ENCODE measurements around the gene INPP5A.

The INPP5A gene

GRCh38 chr10:132684164-132684891 lies 146.7 kb downstream of the INPP5A start:
- no peak for DNase-seq

DNA sequence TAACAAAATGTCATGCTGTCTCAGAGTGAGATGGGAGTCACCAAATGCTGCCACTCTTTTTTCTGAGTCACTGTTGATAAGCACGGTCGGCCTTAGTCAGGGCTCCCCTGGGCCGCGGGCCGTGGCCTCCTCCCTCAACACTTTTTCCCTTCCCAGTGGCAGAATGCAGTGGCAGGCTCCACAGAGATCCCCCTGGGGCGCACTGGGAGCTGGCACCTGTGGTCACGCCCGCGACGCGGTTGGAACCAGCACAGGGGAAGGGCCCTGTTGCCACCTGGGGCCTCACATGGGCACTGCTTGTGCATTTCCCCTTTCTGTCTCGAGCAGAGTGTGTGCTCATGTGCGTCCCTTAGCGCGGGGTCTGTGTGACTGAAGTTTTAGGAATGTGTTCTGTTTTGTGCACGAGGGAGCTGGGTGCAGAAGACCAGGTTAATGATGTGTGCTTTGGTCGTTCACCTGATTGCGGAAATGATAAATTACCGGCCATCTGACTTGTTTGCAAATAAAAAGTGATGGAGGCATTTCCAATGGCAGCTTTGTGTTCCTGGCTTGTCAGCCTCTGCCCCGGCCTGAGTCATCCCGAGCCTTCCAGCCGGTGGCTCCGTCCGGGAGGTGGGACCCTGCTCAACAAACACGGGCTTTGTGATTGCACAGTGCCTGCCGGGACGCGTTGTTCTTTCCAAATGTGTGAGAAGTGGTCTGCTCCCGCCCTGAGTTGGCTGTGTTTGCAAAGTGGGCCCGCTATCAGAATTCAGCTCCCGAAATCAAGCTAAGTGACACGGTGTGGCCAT lies 147.7 kb downstream of the INPP5A start:
- no peak for DNase-seq

GRCh38 chr10:132685921-132686680 lies 148.5 kb downstream of the INPP5A start:
- DNase-seq: no peak

DNA sequence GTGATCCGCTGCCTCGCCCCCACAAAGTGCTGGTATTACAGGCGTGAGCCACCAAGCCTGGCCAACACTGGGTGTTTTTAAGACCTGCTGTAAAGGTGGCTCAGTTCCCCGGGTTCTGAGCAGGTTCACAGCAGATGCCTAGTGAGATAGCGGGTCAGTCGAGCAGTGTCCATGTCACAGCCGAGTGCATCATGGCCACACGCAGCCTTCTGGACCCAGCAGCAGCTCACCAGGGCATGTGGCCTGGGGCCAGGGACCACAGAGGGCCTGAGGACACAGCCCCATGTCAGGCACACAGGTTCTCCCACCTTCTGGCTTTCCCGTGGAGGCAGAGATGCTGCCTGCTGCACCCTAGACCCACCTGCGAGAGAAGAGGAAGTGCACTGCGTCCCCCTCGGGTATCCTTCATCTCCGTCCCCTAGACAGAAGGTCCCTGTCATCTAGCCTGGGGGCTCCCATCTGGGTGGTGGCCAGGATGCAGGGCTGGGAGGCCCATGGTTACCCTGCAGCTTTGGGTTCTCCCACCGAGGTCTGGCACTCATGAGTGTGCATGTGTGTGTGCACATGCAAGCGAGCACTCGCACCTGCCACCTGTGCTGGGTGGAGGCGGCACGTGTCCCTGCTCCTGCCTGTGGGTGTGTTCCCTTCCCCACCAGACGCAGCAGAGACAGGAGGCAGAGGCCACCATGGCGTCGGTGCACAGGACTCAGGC lies 149.8 kb downstream of the INPP5A start:
- DNase-seq: no peak

DNA sequence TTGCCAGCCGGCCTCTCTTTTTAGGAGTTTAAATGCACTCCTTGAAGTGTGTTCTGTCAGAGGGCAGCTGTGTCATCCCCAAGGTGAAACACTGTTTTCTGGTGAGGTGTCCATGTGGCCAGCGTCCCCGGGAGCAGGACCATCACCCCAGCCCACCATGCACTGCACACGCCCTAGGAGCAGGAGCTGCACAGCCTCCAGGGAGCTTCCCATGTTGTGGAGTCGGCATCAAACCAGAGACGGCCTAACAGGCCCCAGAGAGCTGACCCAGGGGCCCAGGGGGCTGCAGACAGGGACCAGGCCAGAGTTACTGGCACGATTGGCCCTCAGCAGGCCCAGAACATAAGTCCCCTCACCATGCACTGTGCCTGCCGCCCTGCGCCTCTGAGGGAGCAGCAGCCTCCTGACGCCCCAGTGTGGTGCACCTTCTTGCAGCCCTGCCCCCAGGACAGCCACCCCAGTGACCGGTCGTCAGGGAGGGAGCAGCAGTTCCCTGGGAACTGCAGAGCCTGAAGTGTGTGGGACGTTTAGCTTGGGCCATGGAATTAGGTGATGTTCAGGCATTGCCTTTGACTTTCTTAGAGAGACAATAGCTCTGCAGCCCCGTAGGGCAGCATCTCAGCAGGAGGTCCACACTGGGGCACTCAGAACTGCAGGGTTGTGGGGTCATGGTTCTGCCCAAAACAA lies 150.4 kb downstream of the INPP5A start:
- no peak for DNase-seq

DNA sequence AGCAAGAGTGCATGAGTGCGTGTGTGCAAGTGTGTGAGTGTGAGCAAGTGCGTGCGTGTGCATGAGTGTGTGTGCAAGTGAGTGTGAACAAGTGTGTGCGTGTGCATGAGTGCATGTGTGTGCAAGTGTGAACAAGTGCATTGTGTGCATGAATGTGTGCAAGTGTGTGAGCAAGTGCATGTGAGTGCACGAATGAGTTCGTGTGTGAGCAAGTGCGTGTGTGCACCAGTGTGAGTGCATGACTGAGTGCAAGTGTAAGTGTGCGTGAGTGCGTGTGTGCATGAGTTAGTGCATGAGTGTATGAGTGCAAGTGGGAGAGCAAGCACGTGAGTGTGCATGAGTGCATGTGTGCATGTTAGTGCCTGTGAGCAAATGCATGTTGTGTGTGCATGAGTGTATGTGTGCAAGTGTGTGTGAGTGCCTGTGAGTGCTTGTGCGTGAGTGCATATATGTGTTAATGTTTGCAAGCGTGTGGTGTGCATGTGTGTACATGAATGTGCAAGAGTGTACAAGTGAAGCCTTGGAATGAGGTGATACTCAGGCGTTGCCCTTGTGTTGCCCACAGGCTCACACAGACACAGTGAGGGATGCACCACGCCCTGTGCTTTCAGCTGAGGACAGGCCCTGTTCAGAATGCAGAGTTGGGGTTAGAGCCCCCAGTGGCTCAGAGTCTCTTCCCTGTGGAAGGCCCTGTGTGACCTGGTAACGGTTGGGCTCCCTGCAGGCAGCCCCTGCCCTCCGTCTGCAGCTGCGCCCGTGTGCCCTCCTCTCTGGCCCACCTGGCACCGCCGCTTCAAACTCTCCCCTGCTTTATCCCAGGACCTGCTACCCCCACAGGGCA lies 151.2 kb downstream of the INPP5A start:
- DNase-seq: no peak

DNA sequence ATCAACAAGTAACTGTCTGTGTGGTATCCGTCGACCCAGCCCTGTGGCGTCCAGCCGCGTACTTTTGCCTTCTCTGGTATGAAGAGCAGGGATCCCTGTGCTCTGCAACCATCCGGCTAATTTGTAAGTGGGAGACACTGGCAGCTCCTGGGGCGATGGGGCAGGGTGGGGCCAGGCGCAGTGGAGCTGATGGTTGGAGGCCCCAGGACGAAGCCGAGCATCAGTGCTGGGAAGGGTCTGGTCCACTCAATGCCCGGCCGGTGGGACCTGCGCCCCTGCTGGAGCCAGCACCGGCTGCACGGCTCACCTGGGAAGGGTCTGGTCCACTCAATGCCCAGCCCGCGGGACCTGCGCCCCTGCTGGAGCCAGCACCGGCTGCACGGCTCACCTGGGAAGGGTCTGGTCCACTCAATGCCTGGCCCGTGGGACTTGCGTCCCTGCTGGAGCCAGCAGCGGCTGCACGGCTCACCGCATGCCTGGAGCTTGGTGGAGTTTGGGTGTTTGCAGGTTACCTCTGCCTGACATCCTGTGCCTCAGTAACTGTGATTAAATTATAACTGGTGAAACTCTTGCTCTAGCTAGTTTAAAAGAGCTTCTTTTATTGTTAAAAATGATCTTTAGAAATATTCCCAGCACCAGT lies 152.3 kb downstream of the INPP5A start:
- no peak for DNase-seq

- no peak for DNase-seq
Observed at GRCh38 chr10:132690401-132690800, 152.8 kb downstream of the INPP5A start.

DNA sequence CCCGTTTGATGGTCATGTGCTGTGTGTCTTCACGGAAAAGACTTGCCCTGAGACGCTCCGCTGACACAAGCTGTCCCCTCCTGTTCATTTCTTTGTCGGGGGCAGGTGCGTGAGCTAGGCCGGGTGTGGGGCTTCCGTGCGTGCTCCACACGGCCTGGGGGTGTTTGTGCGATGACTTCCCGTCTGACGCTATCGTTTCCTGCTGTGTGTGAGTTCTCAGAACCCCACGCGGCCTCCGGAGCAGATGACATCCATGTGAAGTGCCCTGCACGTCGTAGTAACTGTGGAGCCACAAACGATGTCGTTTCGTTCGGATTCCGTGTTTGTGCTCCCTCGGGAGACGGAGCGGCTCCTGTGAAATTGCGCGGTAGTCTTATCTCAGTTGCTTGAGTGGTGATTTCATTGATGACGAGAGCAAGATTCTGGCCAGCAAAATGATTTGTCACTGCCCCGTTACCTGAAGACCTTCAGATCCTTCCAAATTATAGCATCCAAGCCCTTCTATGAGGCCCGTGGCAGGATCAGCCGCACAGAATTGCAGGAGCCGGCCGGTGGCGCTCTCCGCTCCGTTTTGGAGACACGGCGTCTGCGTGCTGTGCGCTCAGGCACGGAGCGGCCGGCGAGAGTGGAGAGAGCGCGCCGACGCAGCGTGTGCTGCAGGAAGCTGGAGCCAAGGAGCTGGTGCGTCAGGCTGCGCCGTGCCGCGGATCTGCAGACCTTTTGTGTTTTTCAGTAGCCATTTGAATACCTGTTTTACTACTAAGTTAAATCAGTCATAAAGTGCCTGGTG lies 153.4 kb downstream of the INPP5A start:
- no peak for DNase-seq

GRCh38 chr10:132691711-132692153 lies 154.1 kb downstream of the INPP5A start:
- DNase-seq: no peak

DNA sequence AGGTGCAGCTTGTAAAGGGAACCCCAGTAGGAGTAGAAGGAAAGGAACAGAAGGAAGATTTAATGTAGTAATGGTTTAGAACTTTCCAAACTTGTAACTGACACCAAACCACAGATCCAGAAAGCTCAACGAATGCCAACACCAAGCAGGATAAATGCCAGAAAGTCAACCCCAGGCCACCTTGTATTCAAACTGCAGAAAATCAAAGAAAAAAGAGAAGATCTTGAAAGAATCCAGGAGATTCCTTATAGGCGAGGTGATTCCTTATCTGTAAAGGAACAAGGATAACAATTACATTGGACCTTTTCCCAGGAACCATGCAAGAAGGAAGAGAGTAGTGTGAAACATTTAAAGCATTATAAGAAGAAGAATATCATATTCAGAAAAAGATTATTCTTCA lies 154.7 kb downstream of the INPP5A start:
- DNase-seq: no peak

DNA sequence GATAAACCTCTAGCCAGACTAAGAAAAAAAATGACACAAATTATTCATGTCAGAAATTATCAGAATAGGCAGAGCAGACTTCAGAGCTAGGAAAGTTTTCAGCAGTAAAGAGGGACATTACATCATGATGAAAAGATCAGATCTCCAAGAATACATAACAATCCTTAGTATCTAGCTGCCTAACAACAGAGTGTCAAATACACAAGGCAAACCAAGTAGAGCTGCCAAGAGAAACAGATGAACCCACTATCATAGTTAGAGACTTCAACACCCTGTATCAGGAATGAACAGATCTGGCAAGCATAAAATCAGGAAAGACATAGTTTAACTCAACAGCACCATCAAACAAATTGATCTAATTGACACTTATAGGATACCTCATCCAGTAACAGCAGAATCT lies 156.1 kb downstream of the INPP5A start:
- no peak for DNase-seq

DNA sequence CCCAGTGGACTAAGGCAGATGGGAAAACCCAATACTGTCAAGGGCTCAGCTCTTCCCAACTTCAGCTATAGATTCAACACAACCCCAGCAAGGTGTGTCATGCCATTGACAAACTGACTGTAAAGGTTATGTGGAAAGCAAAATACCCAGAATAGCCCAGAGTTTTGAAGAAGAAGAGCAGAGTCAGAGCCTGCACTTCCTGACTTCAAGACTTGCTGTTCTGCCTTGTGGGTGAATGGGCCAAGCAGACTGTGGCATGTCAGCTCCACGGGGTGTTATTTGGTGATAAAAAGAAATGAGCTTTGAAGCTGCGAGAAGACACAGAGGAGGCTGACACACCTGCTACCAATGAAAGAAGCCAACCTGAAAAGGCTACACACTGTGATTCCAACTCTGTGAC lies 158.6 kb downstream of the INPP5A start:
- DNase-seq: no peak

DNA sequence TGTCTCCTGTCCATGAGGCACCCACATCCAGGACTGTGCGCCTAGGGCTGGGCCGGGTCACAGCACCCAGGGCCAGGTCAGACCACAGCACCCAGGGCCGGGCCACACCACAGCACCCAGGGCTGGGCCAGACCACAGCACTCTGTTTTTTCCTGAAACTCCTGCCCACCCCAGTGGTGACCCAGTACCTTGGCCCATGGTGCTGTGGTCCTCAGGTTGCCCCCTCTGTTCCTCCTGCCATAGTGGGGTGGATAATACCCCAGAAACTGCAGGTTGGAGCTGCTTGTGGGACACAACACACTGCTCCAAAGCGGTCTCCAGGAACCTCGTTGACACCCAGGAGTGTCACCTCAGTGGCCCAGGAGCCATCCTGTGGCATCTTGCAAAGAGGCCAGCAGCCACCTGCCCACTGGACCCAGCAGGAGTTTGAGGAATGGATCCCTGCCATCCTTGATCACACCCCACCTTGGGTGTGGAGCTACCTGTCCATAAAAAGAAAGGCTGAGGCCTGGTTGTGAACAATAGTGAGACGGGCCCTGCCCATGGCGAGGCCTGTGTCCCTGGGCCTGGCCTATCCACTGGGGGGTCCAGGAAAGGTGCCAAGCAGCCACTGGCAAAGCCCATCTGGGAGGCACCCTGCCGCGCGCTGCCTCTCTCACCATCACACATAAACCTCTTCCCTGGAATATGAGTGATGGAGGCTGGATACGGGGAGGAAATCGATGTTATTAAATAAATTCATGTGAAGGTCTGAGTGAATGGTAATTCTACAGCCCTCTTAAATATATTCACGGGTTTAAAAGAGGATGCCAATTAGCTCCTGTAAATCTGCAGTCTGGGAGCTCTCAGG lies 159.4 kb downstream of the INPP5A start:
- no peak for DNase-seq

DNA sequence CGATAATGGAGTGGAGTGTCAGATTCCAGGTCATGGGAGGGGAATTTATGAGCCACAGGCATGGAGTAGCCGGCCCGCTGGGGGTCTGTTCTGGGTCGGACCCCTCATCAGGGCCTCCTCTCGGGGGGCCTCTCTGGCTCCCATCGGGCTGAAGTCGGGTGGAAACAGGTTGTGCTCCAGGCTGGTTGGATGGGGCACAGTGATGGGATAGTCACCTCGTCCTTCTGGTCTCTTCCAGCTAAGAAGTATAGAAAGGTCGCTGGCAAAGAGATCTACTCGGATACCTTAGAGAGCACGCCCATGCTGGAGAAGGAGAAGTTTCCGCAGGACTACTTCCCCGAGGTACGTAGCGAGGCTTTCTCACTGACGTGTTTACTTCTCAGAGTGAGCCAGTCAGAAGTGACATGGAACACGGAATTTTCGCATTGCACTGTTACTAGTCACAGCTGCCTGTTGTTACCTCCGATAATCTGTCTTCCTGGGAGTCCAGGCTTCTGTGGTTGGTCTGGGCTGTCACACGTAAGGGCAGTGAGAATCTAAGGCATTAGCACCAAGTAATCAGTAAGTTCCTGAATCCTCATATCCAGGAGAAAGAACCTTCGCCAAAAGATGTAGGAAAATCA lies 160.1 kb downstream of the INPP5A start:
- DNase-seq: no peak

DNA sequence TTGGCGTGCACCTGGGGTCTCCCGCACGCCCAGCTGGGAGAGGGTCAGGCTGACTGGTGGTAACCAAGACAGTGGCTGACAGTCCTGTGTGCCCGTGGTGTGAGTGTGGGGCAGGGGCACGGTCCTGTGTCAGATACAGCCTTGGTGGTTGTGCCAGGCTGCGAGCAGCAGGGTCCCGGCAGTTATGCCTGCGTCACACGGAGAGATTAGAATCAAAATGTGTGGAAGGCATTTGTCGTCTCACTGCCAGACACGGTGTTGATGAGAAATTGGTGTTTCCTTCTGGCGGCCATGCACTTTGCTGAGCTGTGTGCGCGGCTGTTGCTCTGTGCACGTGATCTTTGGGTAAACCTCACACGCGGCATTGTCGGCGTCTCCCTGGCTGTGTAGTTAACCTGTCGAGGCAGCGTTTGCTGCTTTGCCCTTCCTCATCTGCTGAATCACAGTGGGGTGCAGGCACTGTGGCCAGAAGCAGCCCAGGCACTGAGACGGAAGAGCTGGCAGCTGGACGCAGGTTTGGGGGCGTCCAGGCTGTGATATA lies 160.7 kb downstream of the INPP5A start:
- DNase-seq: no peak

DNA sequence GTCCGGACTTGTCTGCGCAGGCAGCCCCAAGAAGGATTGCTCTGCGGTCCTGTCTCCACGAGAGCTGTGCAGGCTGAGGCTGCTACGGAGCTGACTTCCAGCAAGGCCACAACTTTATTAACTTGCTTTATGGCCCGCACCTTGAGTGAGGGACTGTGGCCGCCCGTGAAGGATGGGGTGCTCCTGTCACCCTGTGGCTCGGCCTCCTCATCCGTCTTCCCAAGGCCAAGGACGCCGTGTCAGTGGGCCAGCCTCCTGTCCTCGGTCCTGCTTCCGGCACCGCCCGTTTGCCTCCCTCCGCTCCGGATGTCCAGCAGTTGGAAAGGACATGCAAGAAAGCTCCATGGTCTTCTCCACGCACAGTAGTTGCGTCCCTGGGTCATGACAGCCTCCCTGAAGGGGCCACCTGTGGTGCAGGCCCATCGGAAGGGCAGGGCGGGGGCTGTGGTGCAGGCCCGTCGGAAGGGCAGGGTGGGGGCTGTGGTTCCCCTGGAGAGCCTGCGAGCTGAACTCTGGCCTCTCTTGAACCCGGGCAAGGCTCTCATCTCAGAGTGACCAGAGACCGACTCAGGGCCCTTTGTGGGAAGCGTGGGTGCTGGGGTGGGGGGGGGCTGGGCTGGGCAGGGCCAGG lies 161.3 kb downstream of the INPP5A start:
- no peak for DNase-seq
